Body of pancreas (tissue), 4 donors: ENCODE measurements around the gene MRPL14.

Experiments
- POLR2A ChIP-seq, 3 donors: fragments of 450-650 bp; IDR thresholded peaks; one replicate each; pipeline ENCODE4 v1.6.1; 2016; ENCODE audit warnings: antibody characterized with exemption in 3 of 3, mild to moderate bottlenecking in 2 of 3
- TF ChIP-seq, protein P1 (sequence below), 7 experiments: fragments of 450-650 bp in 4 of 7; fragments of 200-600 bp in 3 of 7; sonication (generic) in 3 of 7; IDR thresholded peaks; one replicate each; pipeline ENCODE4 v1.5.1; 2016 to 2019; ENCODE audit warnings: antibody characterized with exemption in 7 of 7

DNA sequence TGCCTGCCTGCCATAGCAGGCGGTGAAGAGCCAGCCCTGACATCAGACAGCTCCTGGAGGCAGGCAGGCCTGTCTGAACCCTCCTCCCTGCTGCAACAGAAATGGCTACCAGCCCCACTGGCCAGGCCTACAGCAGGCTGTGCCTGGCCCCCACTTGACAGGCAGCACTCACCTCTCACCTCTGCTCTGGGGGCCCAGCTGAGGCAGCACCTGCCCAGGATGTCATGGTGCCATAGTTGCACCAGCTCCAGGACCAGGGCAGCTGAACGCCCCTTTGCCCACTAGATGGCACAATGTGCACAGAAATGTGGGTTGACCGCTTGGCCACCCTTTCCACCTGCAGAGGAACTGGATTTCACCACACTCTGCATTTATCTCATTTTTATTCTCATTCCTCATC is 30.6 kb downstream of the MRPL14 start:
- no peak for TF ChIP-seq POLR2A (IDR thresholded peaks at IDR 0.05)
- TF ChIP-seq, protein P1, sequence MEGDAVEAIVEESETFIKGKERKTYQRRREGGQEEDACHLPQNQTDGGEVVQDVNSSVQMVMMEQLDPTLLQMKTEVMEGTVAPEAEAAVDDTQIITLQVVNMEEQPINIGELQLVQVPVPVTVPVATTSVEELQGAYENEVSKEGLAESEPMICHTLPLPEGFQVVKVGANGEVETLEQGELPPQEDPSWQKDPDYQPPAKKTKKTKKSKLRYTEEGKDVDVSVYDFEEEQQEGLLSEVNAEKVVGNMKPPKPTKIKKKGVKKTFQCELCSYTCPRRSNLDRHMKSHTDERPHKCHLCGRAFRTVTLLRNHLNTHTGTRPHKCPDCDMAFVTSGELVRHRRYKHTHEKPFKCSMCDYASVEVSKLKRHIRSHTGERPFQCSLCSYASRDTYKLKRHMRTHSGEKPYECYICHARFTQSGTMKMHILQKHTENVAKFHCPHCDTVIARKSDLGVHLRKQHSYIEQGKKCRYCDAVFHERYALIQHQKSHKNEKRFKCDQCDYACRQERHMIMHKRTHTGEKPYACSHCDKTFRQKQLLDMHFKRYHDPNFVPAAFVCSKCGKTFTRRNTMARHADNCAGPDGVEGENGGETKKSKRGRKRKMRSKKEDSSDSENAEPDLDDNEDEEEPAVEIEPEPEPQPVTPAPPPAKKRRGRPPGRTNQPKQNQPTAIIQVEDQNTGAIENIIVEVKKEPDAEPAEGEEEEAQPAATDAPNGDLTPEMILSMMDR (IDR thresholded peaks at IDR 0.05): peak; percentile 65 to 93 (median 90)
